ENCODE measurements around the gene CIT. TPM values are rescaled to one million over a fixed set of nuclear protein-coding genes. Genes with fewer than 3 reads are reported as not detected.

Gene CIT
- total and polyA plus RNA-seq, 2 donors (not counting 3 experiments of a cell fraction or from before 2014, with no cell fraction given) = 13.3 to 61.8 TPM

- FAIRE-seq = no peak
- H2AFZ ChIP-seq (ENCODE audit: low read depth, low read length) = no peak overlapping the region
- no peaks in the 10 kb centered on the region for H3K4me1 ChIP-seq (ENCODE audit: control insufficient read depth, extremely low read depth, insufficient read depth, low read length)
- H3K27ac ChIP-seq (ENCODE audit: insufficient read depth, low read depth, low read length) = no peak overlapping the region
- BruUV-seq (replicated peaks) = no TSS peak
- no peaks in the 10 kb centered on the region for H3K9me1 ChIP-seq (replicated peaks; ENCODE audit: control insufficient read depth, extremely low read depth, insufficient read depth, low read length)
- DNase-seq (ENCODE audit: low read depth, low spot score) = no peak
- no peaks in the 10 kb centered on the region for H3K9me3 ChIP-seq (replicated peaks; ENCODE audit: control insufficient read depth, insufficient read depth, low read length)
- dilution Hi-C loops (cut with MboI; ENCODE audit: extremely low pct_ligation_motif_present, low sequenced_read_pairs) = no loop called here
- POLR2A ChIA-PET = no interaction called here
- no peaks in the 10 kb centered on the region for H3K27me3 ChIP-seq (ENCODE audit: control insufficient read depth in 2 of 2, insufficient read depth in 2 of 2, low read length in 2 of 2)
- intact Hi-C loops (cut with micrococcal nuclease) = no loop called here
- H3K36me3 ChIP-seq (ENCODE audit: control insufficient read depth in 2 of 2, extremely low read depth in 1 of 2, insufficient read depth in 2 of 2, low read length in 2 of 2) = peaks cover 0 to 5% of the 10 kb centered on the region in 2 experiments
- no peak overlapping the region for H3K4me3 ChIP-seq (replicated peaks in 1 of 3; ENCODE audit: insufficient read depth in 1 of 3, low read depth in 1 of 3, low read length in 3 of 3)
- no peak overlapping the region for H3K9ac ChIP-seq (replicated peaks; ENCODE audit: extremely low read depth, insufficient read depth, low read length)
- CTCF ChIA-PET = no interaction called here
- H3K4me2 ChIP-seq (ENCODE audit: insufficient read depth, low read length) = no peak overlapping the region
- no peaks in the 10 kb centered on the region for H4K20me1 ChIP-seq (replicated peaks; ENCODE audit: control insufficient read depth, extremely low read depth, insufficient read depth, low read length)
- no peak for TF ChIP-seq POLR2A (IDR thresholded peaks at IDR 0.05; ENCODE audit: low read depth, low read length)
- no peak for TF ChIP-seq JUN (IDR thresholded peaks at IDR 0.05; ENCODE audit: borderline replicate concordance, insufficient read depth, insufficient read length, low read depth)
- TF ChIP-seq MYC (IDR thresholded peaks at IDR 0.05; ENCODE audit: low read depth, low read length) = no peak
- TF ChIP-seq CTCF (IDR thresholded peaks at IDR 0.05; ENCODE audit: extremely low read depth in 1 of 2, insufficient read depth in 1 of 2, low read depth in 1 of 2, low read length in 2 of 2) = no peak
- no peak for TF ChIP-seq FOS (IDR thresholded peaks at IDR 0.05; ENCODE audit: borderline replicate concordance, insufficient read depth, low read length)
- TF ChIP-seq MAX (IDR thresholded peaks at IDR 0.05; ENCODE audit: insufficient read depth, insufficient read length) = no peak
- TF ChIP-seq EZH2 (IDR thresholded peaks at IDR 0.05; ENCODE audit: borderline replicate concordance, low read depth, low read length, severe bottlenecking) = no peak
- no peak for TF ChIP-seq POLR2AphosphoS5 (IDR thresholded peaks at IDR 0.05; ENCODE audit: insufficient read depth, low read depth, low read length)
- TF ChIP-seq GATA2 (IDR thresholded peaks at IDR 0.05; ENCODE audit: insufficient read depth, insufficient read length, low read depth, low read length) = no peak
- no peaks in the 10 kb centered on the region for H3K79me2 ChIP-seq (ENCODE audit: control insufficient read depth, insufficient read depth, low read length)
Observed at GRCh38 chr12:119784673-119785072, 92.4 kb downstream of the CIT start.
